ENCODE measurements around the gene SPHK2. TPM values are rescaled to one million over a fixed set of nuclear protein-coding genes. Genes with fewer than 3 reads are reported as not detected.

The SPHK2 gene
- total RNA-seq, 1 donor from 2014 or later = 7.2 TPM

DNA sequence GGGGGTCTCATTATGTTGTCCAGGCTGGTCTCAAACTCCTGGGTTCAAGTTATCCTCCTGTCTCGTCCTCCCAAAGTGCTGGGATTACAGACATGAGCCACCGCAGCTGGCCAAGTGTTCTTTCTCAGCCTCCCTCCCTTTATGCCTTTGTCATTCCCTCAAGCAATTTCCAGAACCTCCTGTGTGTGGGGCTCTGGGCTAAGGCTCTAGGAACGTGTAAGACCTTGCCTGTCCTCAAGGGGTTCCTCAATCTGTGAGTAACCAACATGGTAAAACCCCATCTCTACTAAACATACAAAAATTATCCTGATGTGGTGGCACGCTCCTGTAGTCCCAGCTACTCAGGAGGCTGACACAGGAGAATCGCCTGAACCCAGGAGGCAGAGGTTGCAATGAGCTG is 28.3 kb upstream of the SPHK2 start:
- no peak overlapping the region for H2AFZ ChIP-seq (replicated peaks)
- peak overlapping the region; percentile 53 for H3K27ac Mint-ChIP-seq
- H3K9ac ChIP-seq = no peak overlapping the region
- peaks cover 18% of the 10 kb centered on the region for H3K27me3 ChIP-seq
- DNase-seq (ENCODE audit: low spot score) = no peak
- no peak overlapping the region for H3K4me3 Mint-ChIP-seq
- H3F3A ChIP-seq (ENCODE audit: low read depth) = peaks cover 5% of the 10 kb centered on the region
- H3K4me1 ChIP-seq = no peaks in the 10 kb centered on the region
- no peak overlapping the region for H3K27ac ChIP-seq
- H3K9me3 Mint-ChIP-seq = no peaks in the 10 kb centered on the region
- H3K36me3 Mint-ChIP-seq = no peaks in the 10 kb centered on the region
- H3K79me2 ChIP-seq (ENCODE audit: low read depth) = no peaks in the 10 kb centered on the region
- no peaks in the 10 kb centered on the region for H4K20me1 ChIP-seq (ENCODE audit: low read depth)
- H3K4me1 Mint-ChIP-seq = peaks cover 14% of the 10 kb centered on the region
- H3K27me3 Mint-ChIP-seq (ENCODE audit: insufficient read depth, low read depth) = peaks cover 19% of the 10 kb centered on the region
- no peak overlapping the region for H3K4me3 ChIP-seq
- no peaks in the 10 kb centered on the region for H3K36me3 ChIP-seq
- H3K9me3 ChIP-seq (ENCODE audit: low read depth) = no peaks in the 10 kb centered on the region
- TF ChIP-seq EZH2 (IDR thresholded peaks at IDR 0.05) = no peak
- TF ChIP-seq, protein P1, sequence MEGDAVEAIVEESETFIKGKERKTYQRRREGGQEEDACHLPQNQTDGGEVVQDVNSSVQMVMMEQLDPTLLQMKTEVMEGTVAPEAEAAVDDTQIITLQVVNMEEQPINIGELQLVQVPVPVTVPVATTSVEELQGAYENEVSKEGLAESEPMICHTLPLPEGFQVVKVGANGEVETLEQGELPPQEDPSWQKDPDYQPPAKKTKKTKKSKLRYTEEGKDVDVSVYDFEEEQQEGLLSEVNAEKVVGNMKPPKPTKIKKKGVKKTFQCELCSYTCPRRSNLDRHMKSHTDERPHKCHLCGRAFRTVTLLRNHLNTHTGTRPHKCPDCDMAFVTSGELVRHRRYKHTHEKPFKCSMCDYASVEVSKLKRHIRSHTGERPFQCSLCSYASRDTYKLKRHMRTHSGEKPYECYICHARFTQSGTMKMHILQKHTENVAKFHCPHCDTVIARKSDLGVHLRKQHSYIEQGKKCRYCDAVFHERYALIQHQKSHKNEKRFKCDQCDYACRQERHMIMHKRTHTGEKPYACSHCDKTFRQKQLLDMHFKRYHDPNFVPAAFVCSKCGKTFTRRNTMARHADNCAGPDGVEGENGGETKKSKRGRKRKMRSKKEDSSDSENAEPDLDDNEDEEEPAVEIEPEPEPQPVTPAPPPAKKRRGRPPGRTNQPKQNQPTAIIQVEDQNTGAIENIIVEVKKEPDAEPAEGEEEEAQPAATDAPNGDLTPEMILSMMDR (IDR thresholded peaks at IDR 0.05) = no peak
- TF ChIP-seq EZH2phosphoT487 (IDR thresholded peaks at IDR 0.05) = no peak
- H3K4me2 ChIP-seq = no peak overlapping the region

DNA sequence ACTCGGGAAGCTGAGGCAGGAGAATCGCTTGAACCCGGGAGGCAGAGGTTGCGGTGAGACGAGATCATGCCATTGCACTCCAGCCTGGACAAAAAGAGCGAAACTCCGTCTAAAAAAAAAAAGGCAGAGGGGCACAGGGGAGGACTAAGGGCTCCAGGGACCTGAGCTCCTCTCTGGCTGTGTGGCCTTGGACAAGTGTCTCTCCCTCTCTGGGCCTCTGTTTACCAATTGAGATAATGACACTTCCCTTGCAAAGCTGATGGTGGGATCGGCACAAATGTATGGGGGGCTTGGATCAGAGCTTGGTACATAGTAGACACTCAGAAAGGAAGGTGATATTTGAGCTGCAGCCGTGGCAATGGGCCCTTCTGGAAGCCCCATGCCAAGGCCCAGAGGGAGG is 24.1 kb upstream of the SPHK2 start:
- Mint-ChIP-seq H3K4me3 (no peak overlapping the region), H3K36me3 (no peaks in the 10 kb centered on the region), H3K4me1 (peaks cover 7% of the 10 kb centered on the region), H3K27ac (peak overlapping the region; percentile 90), H3K27me3 (ENCODE audit: insufficient read depth, low read depth) (peaks cover 5% of the 10 kb centered on the region), H3K9me3 (no peaks in the 10 kb centered on the region)
- Histone ChIP-seq H3K4me1 (no peaks in the 10 kb centered on the region), H3K27ac (no peak overlapping the region), H4K20me1 (ENCODE audit: low read depth) (no peaks in the 10 kb centered on the region), H3K79me2 (ENCODE audit: low read depth) (no peaks in the 10 kb centered on the region), H3K9ac (no peak overlapping the region), H2AFZ (replicated peaks) (no peak overlapping the region), H3K4me2 (no peak overlapping the region), H3K36me3 (no peaks in the 10 kb centered on the region), H3K9me3 (ENCODE audit: low read depth) (no peaks in the 10 kb centered on the region), H3K4me3 (no peak overlapping the region), H3K27me3 (no peaks in the 10 kb centered on the region), H3F3A (ENCODE audit: low read depth) (no peaks in the 10 kb centered on the region)
- TF ChIP-seq, protein P1 (IDR thresholded peaks at IDR 0.05) = no peak
- TF ChIP-seq EZH2 (IDR thresholded peaks at IDR 0.05) = no peak
- TF ChIP-seq EZH2phosphoT487 (IDR thresholded peaks at IDR 0.05) = no peak
- DNase-seq (ENCODE audit: low spot score) = no peak

DNA sequence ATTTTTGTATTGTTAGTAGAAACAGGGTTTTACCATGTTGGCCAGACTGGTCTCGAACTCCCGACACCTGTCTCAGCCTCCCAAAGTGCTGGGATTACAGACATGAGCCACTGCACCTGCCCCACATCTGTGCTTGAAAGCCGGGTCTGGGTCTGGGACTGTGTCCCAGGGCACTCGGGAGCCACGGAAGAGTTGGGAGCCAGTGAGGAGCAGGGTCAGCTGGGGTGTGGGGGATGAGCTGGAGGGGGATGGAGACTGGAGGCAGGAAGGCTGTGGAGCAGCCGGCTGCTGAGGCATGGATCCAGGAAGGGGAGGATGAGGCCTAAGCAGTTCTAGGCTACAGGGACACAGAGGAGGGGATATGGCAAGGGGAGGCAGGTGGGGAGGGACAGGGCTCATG is 23.5 kb upstream of the SPHK2 start:
- Mint-ChIP-seq H3K27ac (no peak overlapping the region), H3K4me3 (no peak overlapping the region), H3K4me1 (peaks cover 4% of the 10 kb centered on the region), H3K9me3 (no peaks in the 10 kb centered on the region), H3K36me3 (no peaks in the 10 kb centered on the region), H3K27me3 (ENCODE audit: insufficient read depth, low read depth) (peaks cover 5% of the 10 kb centered on the region)
- H3K9ac ChIP-seq = no peak overlapping the region
- H3K4me3 ChIP-seq = no peak overlapping the region
- H4K20me1 ChIP-seq (ENCODE audit: low read depth) = no peaks in the 10 kb centered on the region
- no peak overlapping the region for H3K4me2 ChIP-seq
- no peak for DNase-seq (ENCODE audit: low spot score)
- no peaks in the 10 kb centered on the region for H3K27me3 ChIP-seq
- TF ChIP-seq EZH2 (IDR thresholded peaks at IDR 0.05) (no peak), EZH2phosphoT487 (IDR thresholded peaks at IDR 0.05) (no peak)
- TF ChIP-seq, protein P1 (IDR thresholded peaks at IDR 0.05) = no peak
- H3K27ac ChIP-seq = no peak overlapping the region
- no peaks in the 10 kb centered on the region for H3K4me1 ChIP-seq
- no peaks in the 10 kb centered on the region for H3F3A ChIP-seq (ENCODE audit: low read depth)
- no peak overlapping the region for H2AFZ ChIP-seq (replicated peaks)
- no peaks in the 10 kb centered on the region for H3K36me3 ChIP-seq
- no peaks in the 10 kb centered on the region for H3K79me2 ChIP-seq (ENCODE audit: low read depth)
- no peaks in the 10 kb centered on the region for H3K9me3 ChIP-seq (ENCODE audit: low read depth)
